MCF 10A (cell line): Measurements from ENCODE around the gene CAMK4. TPM values are rescaled to one million over a fixed set of nuclear protein-coding genes. Genes with fewer than 3 reads are reported as not detected.

Source experiments
- BruUV-seq: library from RNA; stranded (reverse); fragments of 400-500 nt; replicated peaks from 2 replicates; lab custom pipeline; 2021; lab: Mats Ljungman, UMichigan
- CTCF ChIA-PET: fragments of 300-600 bp; sonication (Branson Sonifier 250); formaldehyde crosslinking; extraction: SDS; loops from one replicate; lab custom pipeline; 2021; ENCODE audit warnings: antibody characterized with exemption, inconsistent platforms; lab: Yijun Ruan, JAX
- POLR2A ChIA-PET: fragments of 300-600, 350-650 bp; sonication (Branson Sonifier 250); formaldehyde crosslinking; extraction: SDS; loops from one replicate; lab custom pipeline; 2020; ENCODE audit warnings: antibody characterized with exemption, inconsistent platforms; lab: Yijun Ruan, JAX
- DNase-seq: peaks from one replicate; pipeline ENCODE4 v3.0.0-alpha.2; 2018; ENCODE audit not compliant: unreplicated experiment
- H3K27ac Mint-ChIP-seq: one replicate; pipeline ENCODE4 v1.8.0; 2022; ENCODE audit warnings: mild to moderate bottlenecking, low read depth, mixed read lengths; ENCODE audit not compliant: unreplicated experiment
- H3K27me3 Mint-ChIP-seq: one replicate; pipeline ENCODE4 v1.8.0; 2022; ENCODE audit warnings: mixed read lengths; ENCODE audit not compliant: insufficient read depth, unreplicated experiment
- H3K36me3 Mint-ChIP-seq: one replicate; pipeline ENCODE4 v1.8.0; 2022; ENCODE audit warnings: mild to moderate bottlenecking, moderate library complexity, mixed read lengths; ENCODE audit not compliant: insufficient read depth, unreplicated experiment
- H3K4me1 Mint-ChIP-seq: one replicate; pipeline ENCODE4 v1.8.0; 2022; ENCODE audit warnings: mixed read lengths; ENCODE audit not compliant: insufficient read depth, unreplicated experiment
- H3K4me3 Mint-ChIP-seq: one replicate; pipeline ENCODE4 v1.8.0; 2022; ENCODE audit warnings: mild to moderate bottlenecking, moderate library complexity, mixed read lengths; ENCODE audit not compliant: unreplicated experiment
- H3K9me3 Mint-ChIP-seq: one replicate; pipeline ENCODE4 v1.8.0; 2022; ENCODE audit warnings: mixed read lengths; ENCODE audit not compliant: unreplicated experiment
- CTCF ChIP-seq: fragments of 200-600 bp; IDR thresholded peaks from one replicate; pipeline ENCODE4 v1.8.0; 2022; ENCODE audit warnings: antibody characterized with exemption, mild to moderate bottlenecking; ENCODE audit not compliant: unreplicated experiment
- intact Hi-C: fragments of 100-400 bp; cut with micrococcal nuclease; formaldehyde crosslinking; loops from 2 replicates; pipeline ENCODE4 v1.14.1; 2022
- total RNA-seq: library from RNA; stranded (reverse); gene quantifications from 2 replicates; pipeline ENCODE4 v1.2.3, GENCODE V29; 2022

CAMK4 gene
- total RNA-seq, 1 experiment from 2014 or later, result 0.21 TPM

GRCh38 chr5:111221139-111221538 is 3.0 kb upstream of the CAMK4 start:
- peaks cover 58% of the 10 kb centered on the region for H3K27me3 Mint-ChIP-seq
- no peak for DNase-seq
- no peak for TF ChIP-seq CTCF
- intact Hi-C loops, result no loop called here
- BruUV-seq, result no TSS peak
- H3K36me3 Mint-ChIP-seq, result peaks cover 7% of the 10 kb centered on the region
- no peak overlapping the region for H3K4me3 Mint-ChIP-seq
- H3K27ac Mint-ChIP-seq, result no peak overlapping the region
- POLR2A ChIA-PET, result no interaction called here
- CTCF ChIA-PET, result no interaction called here
- no peaks in the 10 kb centered on the region for H3K9me3 Mint-ChIP-seq
- peaks cover 5% of the 10 kb centered on the region for H3K4me1 Mint-ChIP-seq

- Mint-ChIP-seq H3K4me1 (peaks cover 5% of the 10 kb centered on the region), H3K9me3 (no peaks in the 10 kb centered on the region), H3K36me3 (no peaks in the 10 kb centered on the region), H3K4me3 (peak overlapping the region; percentile 65), H3K27me3 (peaks cover 41% of the 10 kb centered on the region), H3K27ac (no peak overlapping the region)
- TF ChIP-seq CTCF, result no peak
- peak; percentile 8 for DNase-seq
- no TSS peak for BruUV-seq
- POLR2A ChIA-PET, result interaction anchor here (0.8 to 1.0 kb wide), 2 partner anchors 10 to 32 kb away, joined by 3 read pairs; no protein-coding TSS in a partner anchor
- CTCF ChIA-PET, result interaction anchor here (0.6 to 1.9 kb wide), 3 partner anchors 12 to 55 kb away, joined by 4 to 7 read pairs (median 4); no protein-coding TSS in a partner anchor
- intact Hi-C loops, result no loop called here
These were observed 940 bp upstream of the CAMK4 start for GRCh38 chr5:111223101-111223786.

- intact Hi-C loops, result no loop called here
- Mint-ChIP-seq H3K27me3 (peaks cover 26% of the 10 kb centered on the region), H3K27ac (no peak overlapping the region), H3K4me1 (peaks cover 5% of the 10 kb centered on the region), H3K9me3 (no peaks in the 10 kb centered on the region), H3K4me3 (peak overlapping the region; percentile 65), H3K36me3 (no peaks in the 10 kb centered on the region)
- CTCF ChIA-PET, result no interaction called here
- DNase-seq, result no peak
- POLR2A ChIA-PET, result interaction anchor here (1.4 kb wide), 1 partner anchor 42 kb away, joined by 3 read pairs; no protein-coding TSS in a partner anchor
- BruUV-seq, result no TSS peak
- no peak for TF ChIP-seq CTCF
These were observed 569 bp downstream of the CAMK4 start for GRCh38 chr5:111224561-111225345.

- no TSS peak for BruUV-seq
- no peak overlapping the region for H3K4me3 Mint-ChIP-seq
- intact Hi-C loops, result no loop called here
These were observed 1.7 kb downstream of the CAMK4 start for GRCh38 chr5:111225926-111226325.

More at GRCh38 chr5:111225926-111226325, 1.7 kb downstream of the CAMK4 start:
- H3K27ac Mint-ChIP-seq, result no peak overlapping the region
- no peak for DNase-seq
- ChIA-PET CTCF (no interaction called here), POLR2A (interaction anchor here (0.8 kb wide), 1 partner anchor 286 kb away, joined by 3 read pairs; no protein-coding TSS in a partner anchor)
- TF ChIP-seq CTCF, result no peak
- peaks cover 5% of the 10 kb centered on the region for H3K4me1 Mint-ChIP-seq
- no peaks in the 10 kb centered on the region for H3K36me3 Mint-ChIP-seq
- peaks cover 16% of the 10 kb centered on the region for H3K27me3 Mint-ChIP-seq
- H3K9me3 Mint-ChIP-seq, result no peaks in the 10 kb centered on the region
